GM19351 (cell line): ENCODE measurements around the gene CFAP58.

Experiments
- ATAC-seq: cut with Tn5 transposase; IDR thresholded peaks from one replicate; pipeline ENCODE4 v1.9.1; 2021; ENCODE audit warnings: mild to moderate bottlenecking, moderate library complexity; ENCODE audit not compliant: unreplicated experiment

Gene CFAP58

GRCh38 chr10:104353325-104354048, at the start of gene CFAP58:
CFAP58 (plus strand) TSS chr10:104353833; CDS start chr10:104353898, 65 bp downstream.
- peak; percentile 61 for ATAC-seq

- no peak for ATAC-seq
Observed at GRCh38 chr10:104304356-104304745, 49.3 kb upstream of the CFAP58 start.

GRCh38 chr10:104304927-104305326, 48.7 kb upstream of the CFAP58 start:
- ATAC-seq, result no peak

GRCh38 chr10:104306897-104307296, 46.7 kb upstream of the CFAP58 start:
- ATAC-seq, result no peak

- no peak for ATAC-seq
Observed at GRCh38 chr10:104307576-104308438, 45.8 kb upstream of the CFAP58 start.

- peak; percentile 66 for ATAC-seq
Observed at GRCh38 chr10:104308439-104308903, 45.2 kb upstream of the CFAP58 start.

GRCh38 chr10:104309980-104310978, 43.4 kb upstream of the CFAP58 start:
- no peak for ATAC-seq

- no peak for ATAC-seq
Observed at GRCh38 chr10:104311184-104311720, 42.4 kb upstream of the CFAP58 start.

GRCh38 chr10:104314591-104315485, 38.8 kb upstream of the CFAP58 start:
- no peak for ATAC-seq

GRCh38 chr10:104315486-104315921, 38.1 kb upstream of the CFAP58 start:
- ATAC-seq, result no peak

- ATAC-seq, result no peak
Observed at GRCh38 chr10:104316321-104317099, 37.1 kb upstream of the CFAP58 start.

- no peak for ATAC-seq
Observed at GRCh38 chr10:104317269-104317710, 36.3 kb upstream of the CFAP58 start.

GRCh38 chr10:104317726-104318299, 35.8 kb upstream of the CFAP58 start:
- no peak for ATAC-seq

- ATAC-seq, result no peak
Observed at GRCh38 chr10:104318326-104318725, 35.3 kb upstream of the CFAP58 start.

GRCh38 chr10:104318810-104319741, 34.6 kb upstream of the CFAP58 start:
- ATAC-seq, result no peak

GRCh38 chr10:104321226-104321625, 32.4 kb upstream of the CFAP58 start:
- ATAC-seq, result no peak
